Activated CD4-positive, alpha-beta T cell treated with anti-CD3 and anti-CD28 coated beads, Interleukin-10, Interleukin-2, amounts not matched to agents 100 ng/mL and 50 ng/mL, durations not matched to agents 16 hours and 8 hours (primary cell): ENCODE results near the gene RUNX3.
"Not testable (repeated sequence)": the region's sequence is repeated elsewhere in the genome, so short reads cannot be mapped to it uniquely, and the experiment has no call there.

Experiments used
- DNase-seq: peaks from one replicate; pipeline ENCODE4 v3.0.0-alpha.2; 2020

RUNX3 gene

GRCh38 chr1:24930260-24931145 is at the start of gene RUNX3:
Gene RUNX3 (minus strand): TSS chr1:24930276. CDS start chr1:24929868, 408 bp downstream.
- peak; percentile 97 for DNase-seq

- not testable (repeated sequence) for DNase-seq
These were observed 49.2 kb upstream of the RUNX3 start for GRCh38 chr1:24979232-24979631.

GRCh38 chr1:24978383-24979032 is 48.4 kb upstream of the RUNX3 start:
- DNase-seq = no peak

- DNase-seq = no peak
These were observed 45.3 kb upstream of the RUNX3 start for GRCh38 chr1:24975391-24975790.

- DNase-seq = no peak
These were observed 43.2 kb upstream of the RUNX3 start for GRCh38 chr1:24973315-24973714.

- DNase-seq = no peak
These were observed 42.8 kb upstream of the RUNX3 start for GRCh38 chr1:24972915-24973242.

GRCh38 chr1:24972221-24972914 is 42.3 kb upstream of the RUNX3 start:
- no peak for DNase-seq

GRCh38 chr1:24970926-24971875 is 41.1 kb upstream of the RUNX3 start:
- no peak for DNase-seq

GRCh38 chr1:24970399-24970753 is 40.3 kb upstream of the RUNX3 start:
- DNase-seq = no peak

GRCh38 chr1:24969596-24970398 is 39.7 kb upstream of the RUNX3 start:
- no peak for DNase-seq

GRCh38 chr1:24968941-24969585 is 39.0 kb upstream of the RUNX3 start:
- DNase-seq = no peak

GRCh38 chr1:24967962-24968361 is 37.9 kb upstream of the RUNX3 start:
- no peak for DNase-seq

- no peak for DNase-seq
These were observed 37.5 kb upstream of the RUNX3 start for GRCh38 chr1:24967555-24967954.

- peak; percentile 97 for DNase-seq
These were observed 36.8 kb upstream of the RUNX3 start for GRCh38 chr1:24966724-24967346.

- DNase-seq = peak; percentile 48
These were observed 36.1 kb upstream of the RUNX3 start for GRCh38 chr1:24966121-24966723.

GRCh38 chr1:24965571-24965930 is 35.5 kb upstream of the RUNX3 start:
- DNase-seq = no peak

- DNase-seq = peak; percentile 100
These were observed 34.9 kb upstream of the RUNX3 start for GRCh38 chr1:24964811-24965570.

- no peak for DNase-seq
These were observed 34.0 kb upstream of the RUNX3 start for GRCh38 chr1:24963943-24964693.
